ENCODE data around the gene RPSA. TPM values are rescaled to one million over a fixed set of nuclear protein-coding genes. Genes with fewer than 3 reads are reported as not detected.
"Not testable (repeated sequence)": the region's sequence is repeated elsewhere in the genome, so short reads cannot be mapped to it uniquely, and the experiment has no call there.

The RPSA gene
- 1,000 to 10,000 TPM; 1,144 to 1,512 (median 1,204) TPM for polyA plus RNA-seq (ENCODE audit: low read depth in 6 of 6)

GRCh38 chr3:39406368-39407258 is at the start of gene RPSA:
Gene RPSA, plus strand, starts transcription at chr3:39406720. Its CDS starts 934 bp downstream, at chr3:39407654.
- H3K27me3 Mint-ChIP-seq: no peaks in the 10 kb centered on the region

DNA sequence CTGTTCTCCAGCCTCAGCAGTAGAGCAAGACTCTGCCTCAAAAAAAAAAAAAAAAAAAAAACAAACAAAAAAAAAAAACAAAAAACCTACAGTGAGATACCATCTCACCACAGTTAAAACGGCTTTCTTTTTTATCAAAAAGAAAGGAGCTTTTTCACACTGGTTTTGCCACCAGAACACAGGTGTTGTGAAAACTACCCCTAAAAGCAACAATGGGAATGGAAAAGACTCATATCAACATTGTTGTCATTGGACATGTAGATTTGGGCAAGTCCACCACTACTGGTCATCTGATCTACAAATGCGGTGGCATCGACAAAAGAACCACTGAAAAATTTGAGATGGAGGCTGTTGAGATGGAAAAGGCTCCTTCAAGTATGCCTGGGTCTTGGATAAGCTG is 48.2 kb upstream of the RPSA start:
- H3K4me1 Mint-ChIP-seq: peaks cover 0 to 6% (median 6%) of the 10 kb centered on the region in 3 donors
- peaks cover 10 to 17% (median 11%) of the 10 kb centered on the region in 3 donors for H3K27me3 Mint-ChIP-seq
- no peaks in the 10 kb centered on the region for H3K36me3 Mint-ChIP-seq
- no peaks in the 10 kb centered on the region for H3K9me3 Mint-ChIP-seq
- ATAC-seq (ENCODE audit: low read depth in 2 of 2): no peak
- no peak overlapping the region for H3K4me3 Mint-ChIP-seq
- no peak for DNase-seq
- H3K27ac Mint-ChIP-seq: no peak overlapping the region

More at GRCh38 chr3:39406368-39407258, at the start of gene RPSA:
- Mint-ChIP-seq H3K4me1 (peaks cover 30 to 43% (median 42%) of the 10 kb centered on the region in 3 donors), H3K27ac (peak within 1 kb of the TSS; percentile 93 to 99 (median 98)), H3K36me3 (peaks cover 10 to 18% of the 10 kb centered on the region in 2 donors), H3K4me3 (peak within 1 kb of the TSS; percentile 86 to 99 (median 94)), H3K9me3 (no peaks in the 10 kb centered on the region)
- peak; percentile 97 for DNase-seq
- peak; percentile 90 to 91 for ATAC-seq (ENCODE audit: low read depth in 2 of 2)

- Mint-ChIP-seq H3K27ac (peak overlapping the region in 1 of 6 donors; percentile 25), H3K36me3 (no peaks in the 10 kb centered on the region), H3K9me3 (peaks cover 0 to 2% (median 0%) of the 10 kb centered on the region in 7 donors), H3K27me3 (peaks cover 4 to 10% (median 7%) of the 10 kb centered on the region in 3 donors), H3K4me3 (peak overlapping the region in 1 of 8 donors; percentile 27), H3K4me1 (peaks cover 0 to 6% (median 6%) of the 10 kb centered on the region in 3 donors)
- no peak for ATAC-seq (ENCODE audit: low read depth in 2 of 2)
- no peak for DNase-seq
Observed at GRCh38 chr3:39361252-39361927, 45.1 kb upstream of the RPSA start.

- DNase-seq: no peak
- ATAC-seq (ENCODE audit: low read depth in 2 of 2): no peak
- no peaks in the 10 kb centered on the region for H3K36me3 Mint-ChIP-seq
- peaks cover 0 to 2% (median 0%) of the 10 kb centered on the region in 7 donors for H3K9me3 Mint-ChIP-seq
- H3K27ac Mint-ChIP-seq: no peak overlapping the region
- peak overlapping the region in 1 of 8 donors; percentile 29 for H3K4me3 Mint-ChIP-seq
- H3K4me1 Mint-ChIP-seq: peaks cover 0 to 6% (median 6%) of the 10 kb centered on the region in 3 donors
- peaks cover 4 to 9% (median 7%) of the 10 kb centered on the region in 3 donors for H3K27me3 Mint-ChIP-seq
Observed at GRCh38 chr3:39362192-39362591, 44.3 kb upstream of the RPSA start.

DNA sequence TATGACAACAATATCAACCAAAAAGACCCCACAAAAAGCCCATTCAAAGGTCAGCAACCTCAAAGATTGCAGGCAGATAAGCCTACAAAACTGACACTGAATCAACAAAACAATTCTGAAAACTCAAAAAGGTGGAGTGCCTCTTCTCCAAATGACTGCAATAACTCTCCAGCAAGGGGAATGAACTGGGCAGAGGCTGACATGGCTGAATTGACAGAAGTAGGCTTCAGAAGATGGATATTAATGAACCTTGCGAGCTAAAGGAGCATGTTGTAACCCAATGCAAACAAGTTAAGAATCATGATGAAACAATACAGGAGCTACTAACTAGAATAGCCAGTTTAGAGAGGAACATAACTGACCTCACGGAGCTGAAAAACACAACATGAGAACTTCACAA is 43.7 kb upstream of the RPSA start:
- Mint-ChIP-seq H3K4me1 (peaks cover 0 to 6% (median 6%) of the 10 kb centered on the region in 3 donors), H3K27ac (peak overlapping the region in 1 of 6 donors; percentile 35), H3K9me3 (peaks cover 0 to 3% (median 0%) of the 10 kb centered on the region in 7 donors), H3K36me3 (no peaks in the 10 kb centered on the region), H3K4me3 (no peak overlapping the region), H3K27me3 (peaks cover 0 to 7% (median 6%) of the 10 kb centered on the region in 3 donors)
- no peak for ATAC-seq (ENCODE audit: low read depth in 2 of 2)
- no peak for DNase-seq

- DNase-seq; ATAC-seq (ENCODE audit: low read depth in 2 of 2); H3K9me3 Mint-ChIP-seq; H3K4me3 Mint-ChIP-seq; H3K27ac Mint-ChIP-seq; H3K4me1 Mint-ChIP-seq; H3K36me3 Mint-ChIP-seq: not testable (repeated sequence)
- H3K27me3 Mint-ChIP-seq: peaks cover 6 to 20% (median 18%) of the 10 kb centered on the region in 3 donors
Observed at GRCh38 chr3:39370450-39370849, 36.1 kb upstream of the RPSA start.

GRCh38 chr3:39372833-39373232 is 33.7 kb upstream of the RPSA start:
- Mint-ChIP-seq H3K4me1 (no peaks in the 10 kb centered on the region), H3K27ac (no peak overlapping the region), H3K36me3 (no peaks in the 10 kb centered on the region), H3K9me3 (peaks cover 0 to 5% (median 0%) of the 10 kb centered on the region in 7 donors), H3K4me3 (no peak overlapping the region), H3K27me3 (peaks cover 6 to 20% (median 18%) of the 10 kb centered on the region in 3 donors)
- no peak for ATAC-seq (ENCODE audit: low read depth in 2 of 2)
- no peak for DNase-seq

- no peaks in the 10 kb centered on the region for H3K9me3 Mint-ChIP-seq
- no peak overlapping the region for H3K4me3 Mint-ChIP-seq
- DNase-seq (no peak), ATAC-seq (ENCODE audit: low read depth in 2 of 2) (no peak)
- H3K27ac Mint-ChIP-seq: peak overlapping the region in 1 of 6 donors; percentile 20
- H3K27me3 Mint-ChIP-seq: peaks cover 10 to 20% (median 18%) of the 10 kb centered on the region in 3 donors
- H3K36me3 Mint-ChIP-seq: no peaks in the 10 kb centered on the region
- H3K4me1 Mint-ChIP-seq: peaks cover 0 to 5% (median 4%) of the 10 kb centered on the region in 3 donors
Observed at GRCh38 chr3:39376959-39377634, 29.4 kb upstream of the RPSA start.

GRCh38 chr3:39378088-39378487 is 28.4 kb upstream of the RPSA start:
- H3K27me3 Mint-ChIP-seq: peaks cover 6 to 14% (median 9%) of the 10 kb centered on the region in 3 donors
- H3K27ac Mint-ChIP-seq: peak overlapping the region in 2 of 6 donors; percentile 40 to 68
- H3K4me3 Mint-ChIP-seq: peak overlapping the region in 1 of 8 donors; percentile 68
- DNase-seq (peak; percentile 31), ATAC-seq (ENCODE audit: low read depth in 2 of 2) (peak; percentile 72 to 74)
- H3K9me3 Mint-ChIP-seq: no peaks in the 10 kb centered on the region
- H3K36me3 Mint-ChIP-seq: no peaks in the 10 kb centered on the region
- peaks cover under 1 to 11% (median 6%) of the 10 kb centered on the region in 3 donors for H3K4me1 Mint-ChIP-seq

GRCh38 chr3:39378957-39379777 is 27.4 kb upstream of the RPSA start:
- Mint-ChIP-seq H3K9me3 (no peaks in the 10 kb centered on the region), H3K27ac (no peak overlapping the region), H3K36me3 (no peaks in the 10 kb centered on the region), H3K4me3 (peak overlapping the region in 1 of 8 donors; percentile 27), H3K4me1 (peaks cover 9 to 14% (median 14%) of the 10 kb centered on the region in 3 donors), H3K27me3 (peaks cover 0 to 5% (median 5%) of the 10 kb centered on the region in 3 donors)
- DNase-seq: no peak
- ATAC-seq (ENCODE audit: low read depth in 2 of 2): no peak

DNA sequence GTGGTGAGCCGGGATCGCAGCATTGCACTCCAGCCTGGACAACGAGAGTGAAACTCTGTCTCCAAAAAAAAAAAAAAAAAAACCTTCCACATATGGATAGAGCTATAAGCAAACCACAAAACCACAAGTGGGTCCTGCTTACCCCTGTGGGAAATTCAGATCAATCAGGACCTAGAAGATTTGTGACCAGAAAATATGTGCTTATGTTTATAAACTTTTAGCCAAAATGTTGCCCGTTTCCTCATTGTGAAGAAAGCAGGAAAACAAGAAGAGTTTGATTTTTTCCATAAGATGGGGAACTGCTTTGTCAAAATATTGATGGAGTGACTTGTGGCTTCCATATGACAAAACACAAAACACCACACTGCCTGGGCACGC is 26.8 kb upstream of the RPSA start:
- Mint-ChIP-seq H3K4me3 (no peak overlapping the region), H3K27ac (no peak overlapping the region), H3K27me3 (peaks cover 0 to 5% (median 5%) of the 10 kb centered on the region in 3 donors), H3K4me1 (peaks cover 9 to 20% (median 14%) of the 10 kb centered on the region in 3 donors), H3K9me3 (no peaks in the 10 kb centered on the region), H3K36me3 (no peaks in the 10 kb centered on the region)
- no peak for ATAC-seq (ENCODE audit: low read depth in 2 of 2)
- no peak for DNase-seq

DNA sequence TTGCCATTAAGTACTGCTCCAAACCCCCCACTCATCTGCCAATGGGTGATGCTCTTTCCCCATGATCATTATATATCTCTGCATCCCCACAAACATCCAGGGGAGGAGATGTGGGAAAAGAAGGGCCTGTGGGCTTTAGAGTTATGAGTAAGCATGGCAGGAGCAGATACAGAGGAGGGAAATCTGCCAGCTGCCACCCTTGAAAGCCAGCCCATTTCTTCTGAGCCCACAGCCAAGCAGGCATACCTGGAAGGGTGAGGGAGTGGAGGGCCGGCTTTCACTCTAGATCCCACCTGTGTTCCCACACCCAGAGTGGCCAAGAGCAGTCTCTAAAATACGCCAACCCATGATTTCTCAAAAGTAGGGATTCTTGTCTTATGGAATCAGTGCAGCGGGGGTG is 25.1 kb upstream of the RPSA start:
- ATAC-seq (ENCODE audit: low read depth in 2 of 2): no peak
- H3K36me3 Mint-ChIP-seq: peaks cover 0 to 2% of the 10 kb centered on the region in 2 donors
- H3K4me1 Mint-ChIP-seq: peaks cover 24 to 36% (median 25%) of the 10 kb centered on the region in 3 donors
- no peak for DNase-seq
- peaks cover 0 to 5% (median 0%) of the 10 kb centered on the region in 3 donors for H3K27me3 Mint-ChIP-seq
- no peaks in the 10 kb centered on the region for H3K9me3 Mint-ChIP-seq
- peak overlapping the region in 1 of 6 donors; percentile 40 for H3K27ac Mint-ChIP-seq
- peak overlapping the region in 3 of 8 donors; percentile 11 to 64 (median 25) for H3K4me3 Mint-ChIP-seq
